Skin of body (tissue), 3 donors: ENCODE results near the gene TRIML1. TPM values are rescaled to one million over a fixed set of nuclear protein-coding genes. Genes with fewer than 3 reads are reported as not detected.
"Not testable (repeated sequence)": the region's sequence is repeated elsewhere in the genome, so short reads cannot be mapped to it uniquely, and the experiment has no call there.

Source experiments
- DNase-seq: peaks from one replicate; lab custom pipeline; 2025; lab: John Stamatoyannopoulos, UW
- small RNA-seq: library from RNA; depleted of rRNA; stranded (forward); fragments of <200 nt; gene quantifications from one replicate; pipeline ENCODE3, GENCODE V24; 2014; ENCODE audit warnings: low replicate concordance
- total RNA-seq: library from RNA; depleted of rRNA; stranded (reverse); fragments of >200 nt; gene quantifications from one replicate; pipeline ENCODE4 v1.2.3, GENCODE V29; 2014

TRIML1 gene
- total RNA-seq, 1 donor from 2014 or later = not detected

DNA sequence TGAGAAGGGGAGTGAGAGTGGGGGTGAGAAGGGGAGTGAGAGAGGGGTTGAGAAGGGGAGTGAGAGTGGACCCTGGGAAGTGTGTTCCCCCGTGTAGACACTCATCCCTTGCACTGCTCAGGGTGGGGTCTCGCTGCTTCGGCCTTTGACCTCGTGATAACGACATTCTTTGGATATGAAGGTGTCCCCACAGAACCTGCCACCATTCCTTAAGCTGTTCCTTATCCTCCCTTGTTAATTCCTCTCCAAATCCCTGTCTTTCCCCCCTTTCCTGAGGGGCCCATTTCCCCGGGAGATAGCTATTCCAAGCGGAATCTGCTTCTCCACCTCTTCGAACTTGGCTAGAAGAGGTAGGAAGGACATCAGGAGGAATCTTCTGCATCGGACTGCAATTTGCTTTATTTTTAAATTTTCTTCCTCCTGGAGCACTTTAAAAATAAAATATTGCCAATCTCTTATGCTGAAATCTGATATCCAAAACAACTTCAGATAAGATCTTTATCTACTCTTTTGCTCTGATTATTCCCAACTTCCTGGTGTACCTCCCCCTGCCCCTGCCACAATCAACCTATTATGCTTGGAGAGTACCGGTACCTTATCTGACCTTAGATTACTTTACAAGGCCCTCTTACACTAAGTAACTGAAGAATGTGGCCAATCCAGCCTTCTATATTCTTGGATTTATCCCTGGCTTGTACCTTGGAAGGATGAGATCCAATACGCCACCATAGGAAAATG, 15.6 kb downstream of the TRIML1 start:
- DNase-seq = no peak

DNA sequence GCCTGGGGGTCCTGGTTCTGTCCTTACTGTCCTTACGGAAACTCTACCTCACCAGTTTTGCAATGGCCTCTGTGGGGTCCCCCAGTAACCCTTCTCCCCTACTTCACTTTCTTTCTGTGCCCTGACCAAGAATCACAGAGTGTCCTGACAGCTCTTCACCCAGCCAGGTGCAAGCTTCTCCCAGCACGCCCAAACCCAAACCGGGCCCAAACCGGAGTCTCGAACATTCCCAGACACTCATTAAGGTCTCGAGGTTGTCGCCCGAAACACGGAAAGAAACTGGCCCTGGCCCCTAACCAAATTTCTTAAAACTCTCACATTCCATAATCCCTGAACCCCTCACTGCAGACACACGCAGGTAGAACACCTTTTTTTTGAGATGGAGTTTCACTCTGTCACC, 19.1 kb downstream of the TRIML1 start:
- no peak for DNase-seq

GRCh38 chr4:188159513-188160226, 20.4 kb downstream of the TRIML1 start:
- DNase-seq = not testable (repeated sequence)

DNA sequence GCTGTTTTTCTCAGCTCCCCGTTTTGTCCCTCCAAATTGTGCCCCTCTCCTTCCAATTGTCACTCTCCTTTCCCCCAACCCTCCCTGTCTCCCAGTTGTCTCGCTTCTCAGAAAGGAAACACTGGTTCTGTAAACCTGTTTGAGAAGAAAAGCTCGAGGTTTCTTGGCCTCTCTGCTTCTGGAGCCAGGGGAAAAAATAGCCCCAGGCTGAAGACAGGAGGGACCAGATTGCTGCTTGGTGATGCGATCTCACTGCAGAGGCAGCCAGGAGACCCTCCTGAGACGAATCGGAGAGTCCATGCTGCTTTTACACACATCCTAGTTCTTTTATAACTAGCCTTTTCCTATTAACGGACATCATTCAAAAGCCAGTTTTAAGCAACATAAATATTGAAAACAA, 21.2 kb downstream of the TRIML1 start:
- DNase-seq = no peak

- DNase-seq = no peak
Measured at GRCh38 chr4:188161167-188161566, 21.9 kb downstream of the TRIML1 start.

DNA sequence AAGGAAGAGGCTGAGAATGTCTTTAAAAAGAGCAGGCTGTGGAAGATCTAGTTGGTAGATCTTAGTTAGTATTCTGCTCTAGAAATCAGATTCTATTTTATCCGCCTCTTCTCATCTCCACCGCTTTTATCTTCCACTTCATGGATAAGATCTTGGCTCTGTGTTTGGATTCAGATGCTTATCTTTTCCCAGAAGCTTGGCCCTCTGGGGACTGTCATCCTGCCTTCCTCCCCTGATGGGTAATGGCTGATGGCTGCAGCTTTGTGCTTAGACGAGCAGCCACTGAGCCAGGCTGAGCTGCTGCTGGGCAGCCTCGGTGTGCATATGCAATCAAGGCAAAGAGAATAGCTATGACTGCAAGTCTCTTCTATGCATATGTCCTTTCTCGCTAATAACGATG, 23.5 kb downstream of the TRIML1 start:
- DNase-seq = no peak

DNA sequence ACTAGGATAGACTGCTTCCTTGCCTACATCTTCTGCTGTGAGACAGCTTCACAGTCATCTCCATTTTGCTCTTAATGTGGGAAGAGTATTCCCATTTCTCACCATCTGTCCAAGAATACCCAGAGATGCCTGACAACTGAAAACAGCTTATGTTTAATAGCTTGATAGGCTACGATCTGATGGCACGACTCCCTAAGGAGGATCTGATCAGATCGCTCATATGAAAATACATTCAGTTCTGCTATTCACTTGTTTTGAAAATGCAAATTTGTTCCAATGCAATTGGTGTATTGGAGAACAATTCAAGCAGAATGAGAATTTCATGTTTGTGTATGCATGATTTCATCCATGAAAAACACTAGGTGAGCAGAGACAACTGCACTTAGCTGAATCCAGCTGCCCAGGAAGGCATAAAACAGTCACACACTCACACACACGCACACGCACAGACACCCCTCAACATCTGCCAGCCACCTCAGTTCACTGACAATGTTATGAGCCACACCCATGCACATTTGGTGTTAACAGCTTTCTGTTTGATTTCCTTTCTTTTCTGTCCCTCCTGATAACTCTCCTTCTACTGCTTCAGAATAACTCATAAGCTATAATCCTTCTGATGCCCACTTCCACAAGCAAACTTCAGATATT, 29.6 kb downstream of the TRIML1 start:
- DNase-seq = no peak

DNA sequence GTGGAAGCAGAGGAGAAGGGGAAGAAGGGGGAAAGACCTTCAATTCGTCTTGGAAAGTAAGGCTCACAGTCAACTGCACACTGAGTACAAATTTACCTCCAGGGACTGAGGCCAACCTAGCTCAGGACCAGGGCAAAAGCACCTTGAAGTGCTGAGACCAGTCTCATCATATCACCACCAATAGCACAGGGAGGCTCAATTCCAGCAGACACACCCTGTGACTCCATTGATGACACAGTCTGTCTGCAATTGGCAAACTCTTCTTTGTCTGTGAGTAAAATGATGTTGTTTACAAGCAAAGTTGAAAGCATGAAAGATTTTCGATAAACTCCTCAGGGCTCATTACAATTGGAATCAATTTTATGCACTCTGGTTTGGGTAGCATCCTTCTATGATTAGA, 32.3 kb downstream of the TRIML1 start:
- DNase-seq = no peak

DNA sequence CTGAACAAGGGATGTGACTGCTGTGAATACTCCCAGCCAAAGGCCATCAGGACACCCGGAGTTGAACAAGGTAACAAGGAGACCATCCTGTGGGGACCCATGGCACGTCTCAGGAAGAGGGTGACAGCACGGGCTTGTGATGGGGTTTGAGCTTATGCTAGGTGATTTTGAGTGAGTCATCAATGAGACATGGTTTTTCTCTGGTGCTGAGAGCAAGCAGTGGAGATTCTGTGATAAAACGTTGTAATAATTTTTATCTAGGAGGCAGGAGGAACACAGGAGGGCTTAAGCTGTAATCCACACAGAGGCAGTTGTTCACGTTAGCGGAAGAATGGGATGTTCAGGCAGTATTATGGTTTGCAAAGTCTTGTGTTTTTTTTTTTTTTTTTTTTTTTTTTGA, 36.0 kb downstream of the TRIML1 start:
- DNase-seq = no peak

GRCh38 chr4:188177997-188178675, 38.9 kb downstream of the TRIML1 start:
- no peak for DNase-seq

GRCh38 chr4:188178806-188179205, 39.6 kb downstream of the TRIML1 start:
- no peak for DNase-seq

DNA sequence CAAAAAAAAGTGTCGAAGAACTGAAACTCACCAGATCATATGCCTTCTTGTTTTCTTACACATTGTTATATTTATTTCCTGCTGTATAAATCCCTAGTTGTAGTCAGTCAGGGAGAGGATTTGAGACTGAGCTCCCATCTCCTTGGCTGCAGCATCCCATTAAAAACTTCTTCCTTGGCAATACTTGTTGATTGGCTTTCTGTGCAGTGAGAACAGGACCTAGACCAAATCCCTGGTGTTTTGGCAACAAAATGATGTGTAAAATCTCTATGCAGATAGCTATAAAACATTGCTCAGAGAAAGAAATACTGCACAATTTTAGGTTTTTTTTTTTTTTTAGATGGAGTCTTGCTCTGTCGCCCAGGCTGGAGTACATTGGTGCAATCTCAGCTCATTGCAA, 47.9 kb downstream of the TRIML1 start:
- no peak for DNase-seq

GRCh38 chr4:188190461-188190860, 51.2 kb downstream of the TRIML1 start:
- no peak for DNase-seq

DNA sequence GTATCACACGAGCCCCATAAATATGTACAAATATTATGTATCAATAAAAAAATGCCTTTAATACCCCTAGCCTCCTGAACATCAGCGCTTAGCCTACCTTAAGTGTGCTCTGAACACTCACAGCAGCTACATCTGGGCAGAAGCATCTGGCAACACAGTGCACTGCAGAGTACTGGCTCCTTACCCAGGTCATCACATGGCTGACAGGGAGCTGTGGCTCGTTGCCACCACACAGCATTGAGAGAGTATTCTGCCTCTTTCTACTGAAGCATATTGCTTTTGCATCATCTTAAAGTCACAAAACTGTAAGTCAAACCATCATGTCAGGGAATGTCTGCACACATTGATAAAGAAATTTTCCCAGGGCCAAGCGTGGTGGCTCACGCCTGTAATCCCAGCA, 55.2 kb downstream of the TRIML1 start:
- no peak for DNase-seq

GRCh38 chr4:188195389-188195985, 56.2 kb downstream of the TRIML1 start:
- DNase-seq = no peak

GRCh38 chr4:188196134-188196735, 57.0 kb downstream of the TRIML1 start:
- no peak for DNase-seq

Small RNA genes lying within 50 kb of the gene (small RNA-seq; reads per million reads assigned to genes)
- gene RNU6-173P = not detected

Other genes with a start within 250 kb of the TRIML1 start
- gene ZFP42, start 143.7 kb upstream of the TRIML1 start, total RNA-seq = 1.4 TPM
- gene TRIML2, start 29.8 kb upstream of the TRIML1 start, total RNA-seq = not detected